ENCODE measurements around the gene FRK.

GRCh38 chr6:116064666-116065065, 4.0 kb upstream of the FRK start:
- TF ChIP-seq CTCF (IDR thresholded peaks at IDR 0.05): no peak
- no peak for TF ChIP-seq POLR2A (IDR thresholded peaks at IDR 0.05)

Data from lower leg skin (tissue), 3 donors.